Neutrophil (primary cell): ENCODE data around the gene FERMT2.

Experiments
- H3K27ac ChIP-seq: fragments of 200-600 bp; sonication (generic); 2 replicates; pipeline ENCODE4 v1.5.1; 2016; ENCODE audit warnings: mild to moderate bottlenecking, moderate library complexity
- H3K27me3 ChIP-seq: fragments of 200-600 bp; sonication (generic); 2 replicates; pipeline ENCODE4 v1.6.0; 2016; ENCODE audit warnings: mild to moderate bottlenecking
- H3K36me3 ChIP-seq: fragments of 200-600 bp; sonication (generic); 2 replicates; pipeline ENCODE4 v1.5.1; 2017
- H3K4me1 ChIP-seq, 2 experiments: fragments of 200-600 bp in 1 of 2; sonication (generic) in 1 of 2; 1 replicate in 1 of 2; 2 replicates in 1 of 2; pipeline versions ENCODE4 v1.5.1 to v1.6.1; 2013 to 2016; ENCODE audit warnings: low read depth in 1 of 2, low read length in 1 of 2, mild to moderate bottlenecking in 1 of 2, moderate library complexity in 1 of 2; ENCODE audit not compliant: control insufficient read depth in 1 of 2, insufficient read depth in 1 of 2
- H3K4me3 ChIP-seq, 2 experiments: fragments of 200-600 bp in 1 of 2; sonication (generic) in 1 of 2; 1 replicate in 1 of 2; 2 replicates in 1 of 2; pipeline ENCODE4 v1.5.1; 2013 to 2016; ENCODE audit warnings: low read depth in 1 of 2, low read length in 1 of 2, mild to moderate bottlenecking in 1 of 2, moderate library complexity in 1 of 2
- H3K9me3 ChIP-seq: fragments of 200-600 bp; sonication (generic); 2 replicates; pipeline ENCODE4 v1.5.1; 2016
- TF ChIP-seq, protein P1 (sequence below): fragments of 200-600 bp; sonication (generic); IDR thresholded peaks from 2 replicates; pipeline ENCODE4 v1.5.1; 2016; ENCODE audit warnings: antibody characterized with exemption

Gene FERMT2

GRCh38 chr14:52876806-52877205 lies 74.0 kb downstream of the FERMT2 start:
- Histone ChIP-seq H3K4me1 (no peaks in the 10 kb centered on the region), H3K4me3 (no peak overlapping the region), H3K27ac (no peak overlapping the region), H3K36me3 (no peaks in the 10 kb centered on the region), H3K9me3 (no peaks in the 10 kb centered on the region), H3K27me3 (no peaks in the 10 kb centered on the region)
- TF ChIP-seq, protein P1, sequence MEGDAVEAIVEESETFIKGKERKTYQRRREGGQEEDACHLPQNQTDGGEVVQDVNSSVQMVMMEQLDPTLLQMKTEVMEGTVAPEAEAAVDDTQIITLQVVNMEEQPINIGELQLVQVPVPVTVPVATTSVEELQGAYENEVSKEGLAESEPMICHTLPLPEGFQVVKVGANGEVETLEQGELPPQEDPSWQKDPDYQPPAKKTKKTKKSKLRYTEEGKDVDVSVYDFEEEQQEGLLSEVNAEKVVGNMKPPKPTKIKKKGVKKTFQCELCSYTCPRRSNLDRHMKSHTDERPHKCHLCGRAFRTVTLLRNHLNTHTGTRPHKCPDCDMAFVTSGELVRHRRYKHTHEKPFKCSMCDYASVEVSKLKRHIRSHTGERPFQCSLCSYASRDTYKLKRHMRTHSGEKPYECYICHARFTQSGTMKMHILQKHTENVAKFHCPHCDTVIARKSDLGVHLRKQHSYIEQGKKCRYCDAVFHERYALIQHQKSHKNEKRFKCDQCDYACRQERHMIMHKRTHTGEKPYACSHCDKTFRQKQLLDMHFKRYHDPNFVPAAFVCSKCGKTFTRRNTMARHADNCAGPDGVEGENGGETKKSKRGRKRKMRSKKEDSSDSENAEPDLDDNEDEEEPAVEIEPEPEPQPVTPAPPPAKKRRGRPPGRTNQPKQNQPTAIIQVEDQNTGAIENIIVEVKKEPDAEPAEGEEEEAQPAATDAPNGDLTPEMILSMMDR = no peak

DNA sequence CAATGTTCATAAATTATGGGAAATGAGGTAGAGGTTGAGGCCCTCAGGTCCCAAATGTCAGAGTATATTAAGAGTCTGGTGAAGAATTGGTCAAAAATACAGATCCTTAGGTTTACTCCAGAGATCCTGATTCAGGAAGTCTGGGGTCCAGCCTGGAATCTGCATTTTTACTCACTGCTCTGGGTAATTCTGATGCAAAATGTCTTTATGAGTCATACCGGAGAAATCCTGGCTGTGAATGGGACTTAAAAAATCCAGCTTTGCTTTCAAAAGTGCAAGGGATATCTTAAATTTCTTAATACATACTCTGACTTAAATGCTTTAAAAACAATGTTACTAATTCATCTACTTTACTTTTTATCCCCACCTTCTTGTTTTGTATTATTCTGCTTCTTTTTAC lies 74.5 kb downstream of the FERMT2 start:
- TF ChIP-seq, protein P1 = no peak
- H3K36me3 ChIP-seq = no peaks in the 10 kb centered on the region
- H3K4me1 ChIP-seq = no peaks in the 10 kb centered on the region
- no peak overlapping the region for H3K27ac ChIP-seq
- H3K4me3 ChIP-seq = no peak overlapping the region
- H3K27me3 ChIP-seq = no peaks in the 10 kb centered on the region
- no peaks in the 10 kb centered on the region for H3K9me3 ChIP-seq

DNA sequence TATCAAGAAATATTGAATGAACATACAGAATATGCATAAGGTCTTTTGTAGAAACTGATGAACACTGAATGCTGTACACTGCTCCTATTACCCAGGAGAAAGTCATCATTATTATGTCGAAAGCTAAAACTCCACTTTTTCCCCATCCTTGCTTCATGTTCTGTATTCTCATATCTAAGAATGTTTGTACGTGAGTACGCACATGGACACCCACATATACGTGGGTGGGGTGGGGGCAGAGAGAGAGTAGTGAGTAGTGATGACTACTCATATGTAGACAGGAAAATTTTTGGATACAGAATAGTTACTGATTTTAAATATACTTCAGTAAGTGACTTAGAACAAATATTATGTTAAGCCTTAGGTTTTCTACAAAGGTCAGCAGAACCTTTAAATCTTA lies 75.1 kb downstream of the FERMT2 start:
- Histone ChIP-seq H3K36me3 (no peaks in the 10 kb centered on the region), H3K27me3 (no peaks in the 10 kb centered on the region), H3K27ac (no peak overlapping the region), H3K4me1 (no peaks in the 10 kb centered on the region), H3K4me3 (no peak overlapping the region), H3K9me3 (no peaks in the 10 kb centered on the region)
- TF ChIP-seq, protein P1 = no peak

DNA sequence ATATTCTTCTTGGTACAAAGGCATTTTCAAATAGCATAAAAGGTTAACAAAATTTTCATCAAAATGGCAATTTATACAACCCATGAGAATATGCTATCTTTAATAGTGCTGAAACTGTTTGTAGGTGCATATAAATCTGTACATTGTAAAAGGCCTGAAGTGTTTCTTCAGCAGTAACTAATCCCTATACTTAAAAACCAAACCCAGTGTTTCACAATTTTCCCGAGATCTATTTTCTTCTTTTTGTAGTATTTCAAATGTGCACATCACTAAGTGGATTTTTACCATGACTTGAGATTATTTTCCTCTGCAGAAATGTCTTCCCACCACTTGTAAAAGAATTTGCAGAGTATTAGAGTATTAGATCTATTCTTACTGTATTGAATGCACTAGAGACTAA lies 76.5 kb downstream of the FERMT2 start:
- H3K4me1 ChIP-seq = no peaks in the 10 kb centered on the region

DNA sequence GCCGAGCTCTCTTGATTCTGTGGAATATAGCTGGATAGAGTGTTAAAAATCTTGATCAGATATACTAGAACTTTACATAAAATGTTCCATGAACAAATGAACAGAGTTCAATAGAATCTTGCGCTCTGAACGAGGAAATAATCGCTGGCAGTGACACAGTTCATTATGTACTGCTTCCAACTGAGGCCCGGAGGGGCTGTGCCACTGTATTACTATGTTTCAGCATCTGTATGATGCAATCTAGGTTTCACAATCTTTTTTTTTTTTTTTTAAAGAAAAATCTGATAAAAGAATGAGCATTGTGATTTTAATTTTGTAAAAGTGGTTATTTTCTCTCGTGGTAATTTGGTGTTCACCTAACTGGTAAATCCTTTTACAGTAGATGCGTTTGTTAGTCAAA lies 77.2 kb downstream of the FERMT2 start:
- Histone ChIP-seq H3K27me3 (no peaks in the 10 kb centered on the region), H3K36me3 (no peaks in the 10 kb centered on the region), H3K9me3 (no peaks in the 10 kb centered on the region), H3K27ac (no peak overlapping the region), H3K4me3 (no peak overlapping the region), H3K4me1 (no peaks in the 10 kb centered on the region)
- TF ChIP-seq, protein P1 = no peak

More for the DNA sequence above, 76.5 kb downstream of the FERMT2 start:
- Histone ChIP-seq H3K9me3 (no peaks in the 10 kb centered on the region), H3K27me3 (no peaks in the 10 kb centered on the region), H3K36me3 (no peaks in the 10 kb centered on the region), H3K4me3 (no peak overlapping the region), H3K27ac (no peak overlapping the region)
- TF ChIP-seq, protein P1 = no peak

DNA sequence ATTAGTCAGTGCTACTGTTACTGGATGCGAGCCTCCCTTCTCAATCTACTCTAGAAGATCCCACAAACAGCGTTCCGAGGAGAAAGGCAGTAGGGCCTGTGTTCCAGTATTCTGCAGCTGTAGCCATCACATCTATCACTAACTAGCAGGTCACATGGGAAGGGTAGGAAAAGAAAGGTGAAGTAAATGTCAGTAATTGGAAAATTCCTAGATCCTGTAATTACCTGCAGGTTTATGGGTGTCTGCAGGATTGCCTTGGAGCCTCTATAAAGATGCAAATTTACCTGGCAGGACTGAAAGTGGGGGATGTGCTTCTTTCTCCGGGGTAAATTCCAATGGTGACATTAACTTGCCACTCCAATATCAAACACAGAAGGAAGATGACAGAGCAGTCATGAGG lies 77.8 kb downstream of the FERMT2 start:
- Histone ChIP-seq H3K36me3 (no peaks in the 10 kb centered on the region), H3K27ac (no peak overlapping the region)

More for the DNA sequence above, 77.8 kb downstream of the FERMT2 start:
- H3K27me3 ChIP-seq = no peaks in the 10 kb centered on the region
- no peaks in the 10 kb centered on the region for H3K9me3 ChIP-seq
- TF ChIP-seq, protein P1 = no peak
- H3K4me1 ChIP-seq = no peaks in the 10 kb centered on the region
- no peak overlapping the region for H3K4me3 ChIP-seq
